Memory B cell (primary cell): Measurements from ENCODE around the gene HMGXB4.

Experiments
- ATAC-seq: fragments of 150-1000 bp; cut with Tn5 transposase; 2 replicates; pipeline ENCODE4 v1.10.0; 2021; ENCODE audit warnings: low read depth, mild to moderate bottlenecking, moderate library complexity
- DNase-seq, 2 donors: peaks; one replicate each; pipeline ENCODE4 v3.0.0; 2022; ENCODE audit warnings: low spot score in 2 of 2
- H3K27ac Mint-ChIP-seq: one replicate; pipeline ENCODE4 v1.8.0; 2022; ENCODE audit warnings: mild to moderate bottlenecking, moderate library complexity, mixed read lengths
- H3K27me3 Mint-ChIP-seq: one replicate; pipeline ENCODE4 v1.8.0; 2022; ENCODE audit warnings: mixed read lengths
- H3K36me3 Mint-ChIP-seq: one replicate; pipeline ENCODE4 v1.8.0; 2022; ENCODE audit warnings: mild to moderate bottlenecking, mixed read lengths
- H3K4me1 Mint-ChIP-seq: one replicate; pipeline ENCODE4 v1.8.0; 2022; ENCODE audit warnings: mixed read lengths
- H3K4me3 Mint-ChIP-seq: one replicate; pipeline ENCODE4 v1.8.0; 2022; ENCODE audit warnings: mild to moderate bottlenecking, moderate library complexity, mixed read lengths
- H3K9me3 Mint-ChIP-seq: one replicate; pipeline ENCODE4 v1.8.0; 2022; ENCODE audit warnings: mixed read lengths

Gene HMGXB4

DNA sequence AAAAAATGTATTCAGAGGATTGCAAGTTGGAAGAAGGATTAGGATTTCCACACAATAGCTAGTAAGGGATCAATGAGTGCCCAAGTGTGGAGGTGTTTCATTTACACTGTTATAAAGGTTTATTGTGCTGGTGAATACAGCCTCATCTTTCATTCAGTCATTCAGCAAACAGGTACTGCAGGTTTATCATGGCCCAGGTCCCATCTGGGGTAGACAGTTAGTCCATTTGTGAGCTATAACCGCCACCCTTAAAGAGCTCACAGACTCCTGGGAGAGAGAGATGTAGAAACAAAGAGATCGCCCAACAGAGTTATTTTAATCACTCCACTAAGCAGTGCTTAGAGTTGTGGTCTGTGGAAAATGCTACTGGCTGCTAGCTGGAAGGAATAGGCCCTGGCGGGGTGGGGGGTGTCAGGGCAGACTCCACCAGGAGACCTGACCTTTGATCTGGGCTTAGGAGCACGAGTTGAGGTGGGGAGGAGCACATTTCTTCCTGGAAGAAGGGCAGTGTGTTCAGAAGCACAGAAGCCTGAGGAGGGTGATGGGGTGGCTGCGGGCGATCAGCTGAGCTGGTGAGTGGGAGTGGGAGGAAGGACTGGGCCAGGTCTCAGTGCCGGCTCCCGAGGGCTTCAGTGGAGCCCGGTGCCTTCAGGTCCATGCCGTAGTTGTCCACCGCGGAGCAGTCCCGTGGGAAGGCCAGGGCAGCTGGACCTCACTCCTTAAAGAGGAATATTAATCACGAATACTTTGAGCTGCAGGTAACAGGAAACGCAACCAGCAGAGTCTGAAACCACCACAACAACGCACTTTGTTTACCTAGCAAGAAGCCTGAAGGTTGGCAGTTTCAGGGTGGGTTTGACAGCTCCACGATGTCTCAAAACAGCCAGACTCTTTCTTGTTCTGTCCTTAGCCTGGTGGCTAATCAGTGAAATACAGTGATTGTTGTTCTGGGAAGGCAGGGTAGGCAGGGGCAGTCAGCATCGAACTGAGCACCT, 53.6 kb downstream of the HMGXB4 start:
- Mint-ChIP-seq H3K27me3 (no peaks in the 10 kb centered on the region), H3K27ac (peak overlapping the region; percentile 32), H3K4me1 (peaks cover 57% of the 10 kb centered on the region), H3K9me3 (no peaks in the 10 kb centered on the region), H3K36me3 (peaks cover 4% of the 10 kb centered on the region), H3K4me3 (peak overlapping the region; percentile 33)
- peak; percentile 28 for ATAC-seq
- DNase-seq, result no peak

DNA sequence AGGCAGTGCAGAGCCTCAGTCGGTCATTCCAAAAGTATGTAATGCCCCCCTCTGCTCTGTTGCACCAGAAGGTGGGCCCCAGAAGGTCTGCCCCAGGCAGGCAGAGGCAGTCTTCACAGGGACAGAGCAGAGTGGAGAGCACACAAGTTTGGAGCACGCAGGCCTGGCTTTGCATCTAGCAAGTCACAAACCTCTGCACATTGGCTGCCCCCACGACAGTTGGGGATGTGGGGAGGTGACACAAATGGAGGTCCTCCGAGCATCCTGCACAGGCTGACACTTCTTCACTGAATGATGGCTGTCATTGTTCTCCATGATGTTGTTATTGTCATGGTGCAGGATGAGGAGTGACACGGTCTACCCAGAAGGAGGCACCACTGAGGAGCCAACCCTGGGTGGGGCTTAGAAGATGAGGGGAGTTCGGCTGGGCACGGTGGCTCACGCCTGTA, 54.3 kb downstream of the HMGXB4 start:
- Mint-ChIP-seq H3K4me3 (no peak overlapping the region), H3K4me1 (peaks cover 51% of the 10 kb centered on the region), H3K9me3 (no peaks in the 10 kb centered on the region), H3K36me3 (peaks cover 4% of the 10 kb centered on the region), H3K27ac (peak overlapping the region; percentile 32), H3K27me3 (no peaks in the 10 kb centered on the region)
- ATAC-seq (no peak), DNase-seq (no peak)

DNA sequence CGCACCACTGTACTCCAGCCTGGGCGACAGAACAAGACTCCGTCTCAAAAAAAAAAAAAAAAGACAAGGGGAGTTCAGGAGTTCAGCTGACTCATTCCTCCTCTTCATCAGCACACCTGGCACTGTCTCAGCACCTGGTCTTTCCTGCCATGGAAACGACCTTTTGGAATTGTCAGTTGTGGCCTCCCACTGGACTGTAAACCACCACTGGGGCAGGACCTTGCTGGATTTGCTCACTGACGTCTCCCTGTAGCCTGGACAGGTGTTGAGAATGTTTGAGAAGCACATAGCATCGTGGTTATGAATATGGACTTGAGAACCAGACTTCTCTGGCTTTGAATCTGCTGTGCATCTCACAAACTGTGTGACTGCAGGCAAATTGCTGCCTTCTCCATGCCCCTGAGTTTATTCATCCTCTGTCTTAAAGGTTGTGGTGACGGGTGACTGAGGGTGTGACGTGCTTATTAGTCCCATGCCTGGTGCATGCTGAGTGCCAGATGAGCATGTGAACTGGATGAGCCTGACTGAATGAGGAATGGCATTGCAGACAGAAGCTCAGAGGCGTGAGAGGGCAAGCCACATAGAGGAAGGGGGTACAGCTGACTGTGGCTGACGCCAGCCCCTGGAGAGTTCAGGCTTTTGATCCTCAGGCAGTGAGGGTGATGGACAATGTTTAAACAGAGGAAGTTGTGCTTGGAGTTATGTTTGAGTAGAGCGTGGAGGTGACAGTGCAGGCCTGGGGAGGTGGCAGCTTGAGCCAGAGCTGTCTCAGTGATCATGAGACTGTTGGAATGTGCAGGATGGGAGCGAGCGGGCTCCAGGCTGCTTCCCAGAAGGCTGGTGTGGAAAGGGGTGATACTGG, 55.1 kb downstream of the HMGXB4 start:
- no peak overlapping the region for H3K4me3 Mint-ChIP-seq
- ATAC-seq, result no peak
- H3K27me3 Mint-ChIP-seq, result no peaks in the 10 kb centered on the region
- DNase-seq, result no peak
- peaks cover 45% of the 10 kb centered on the region for H3K4me1 Mint-ChIP-seq
- peaks cover 4% of the 10 kb centered on the region for H3K36me3 Mint-ChIP-seq
- H3K27ac Mint-ChIP-seq, result peak overlapping the region; percentile 2
- no peaks in the 10 kb centered on the region for H3K9me3 Mint-ChIP-seq

DNA sequence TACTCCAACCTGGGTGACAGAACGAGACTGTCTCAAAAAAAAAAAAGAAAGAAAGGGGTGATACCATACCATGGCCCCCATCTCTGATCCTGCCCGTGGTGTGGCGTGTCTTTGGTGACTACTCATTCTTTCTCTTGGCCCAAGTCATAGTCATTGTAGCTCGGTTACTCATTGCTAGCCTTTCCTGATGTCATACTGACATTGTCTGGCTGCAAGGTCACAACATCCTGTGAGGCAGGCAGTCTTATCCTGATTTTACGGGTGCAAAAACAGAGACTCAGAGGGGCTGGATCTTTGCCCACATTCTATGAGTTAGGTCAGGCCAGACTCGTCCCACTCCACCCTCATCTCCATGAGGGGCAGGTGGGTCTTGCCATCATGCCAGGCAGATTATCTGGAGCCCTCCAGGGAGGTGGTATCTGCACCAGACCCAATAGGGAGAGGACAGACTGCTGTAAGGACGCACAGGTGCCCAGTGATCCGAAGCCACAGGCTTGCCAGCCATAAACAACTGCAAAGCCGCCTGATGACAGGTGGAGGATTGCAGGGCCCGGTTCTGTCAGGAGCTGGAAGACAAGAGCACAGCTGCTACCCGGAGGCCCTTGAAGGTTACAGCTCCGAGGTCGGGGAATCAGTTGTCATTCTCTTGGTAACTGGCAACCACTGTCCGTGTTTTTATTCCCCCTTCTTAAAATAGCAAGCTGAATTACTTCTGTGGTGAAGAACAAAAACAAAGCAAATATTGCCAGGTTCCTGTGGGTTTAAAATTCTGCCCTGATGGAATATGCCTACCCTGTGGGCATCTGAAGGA, 56.2 kb downstream of the HMGXB4 start:
- Mint-ChIP-seq H3K36me3 (peaks cover 9% of the 10 kb centered on the region), H3K27me3 (no peaks in the 10 kb centered on the region), H3K27ac (no peak overlapping the region), H3K4me3 (no peak overlapping the region), H3K9me3 (no peaks in the 10 kb centered on the region), H3K4me1 (peaks cover 39% of the 10 kb centered on the region)
- DNase-seq (no peak), ATAC-seq (no peak)

DNA sequence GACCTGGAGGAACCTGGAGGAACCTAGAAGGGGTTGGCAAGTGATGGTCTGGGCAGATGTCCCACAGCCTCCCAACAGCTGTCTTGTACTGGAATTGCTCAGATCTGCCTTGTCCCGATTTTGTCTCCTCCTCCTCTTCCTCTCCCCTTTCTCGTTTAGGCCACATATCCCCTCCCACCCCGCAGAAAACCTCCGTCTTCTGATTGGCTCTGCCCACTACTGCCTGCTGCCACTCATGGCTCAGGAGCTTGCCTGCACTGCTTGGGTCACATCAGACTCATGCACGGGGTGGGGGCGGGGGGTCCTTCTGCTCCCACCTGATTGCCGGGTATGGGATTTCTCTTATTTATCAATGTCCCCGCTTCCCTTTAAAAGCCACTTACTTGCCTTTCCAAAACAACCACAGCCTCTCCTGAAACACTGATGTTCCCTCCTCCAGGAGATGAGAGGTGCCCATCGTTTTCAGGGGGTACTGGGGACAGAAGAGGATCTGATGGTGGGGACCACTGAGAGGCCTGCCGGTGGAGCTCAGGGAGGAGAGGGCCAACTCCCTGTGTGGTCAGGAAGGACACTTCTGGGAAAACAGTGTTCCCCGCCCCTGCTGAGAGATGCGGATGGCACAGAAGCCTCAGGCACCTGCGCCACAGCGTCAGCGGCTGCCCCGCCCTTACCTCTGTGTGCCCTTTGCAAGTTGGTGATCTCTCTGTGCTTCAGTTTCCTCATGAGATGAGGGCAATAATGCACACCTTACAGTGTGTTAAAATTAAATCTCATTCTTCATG, 57.1 kb downstream of the HMGXB4 start:
- DNase-seq, result no peak
- Mint-ChIP-seq H3K9me3 (no peaks in the 10 kb centered on the region), H3K27ac (no peak overlapping the region), H3K27me3 (no peaks in the 10 kb centered on the region), H3K36me3 (peaks cover 9% of the 10 kb centered on the region), H3K4me3 (no peak overlapping the region), H3K4me1 (peaks cover 32% of the 10 kb centered on the region)
- no peak for ATAC-seq

DNA sequence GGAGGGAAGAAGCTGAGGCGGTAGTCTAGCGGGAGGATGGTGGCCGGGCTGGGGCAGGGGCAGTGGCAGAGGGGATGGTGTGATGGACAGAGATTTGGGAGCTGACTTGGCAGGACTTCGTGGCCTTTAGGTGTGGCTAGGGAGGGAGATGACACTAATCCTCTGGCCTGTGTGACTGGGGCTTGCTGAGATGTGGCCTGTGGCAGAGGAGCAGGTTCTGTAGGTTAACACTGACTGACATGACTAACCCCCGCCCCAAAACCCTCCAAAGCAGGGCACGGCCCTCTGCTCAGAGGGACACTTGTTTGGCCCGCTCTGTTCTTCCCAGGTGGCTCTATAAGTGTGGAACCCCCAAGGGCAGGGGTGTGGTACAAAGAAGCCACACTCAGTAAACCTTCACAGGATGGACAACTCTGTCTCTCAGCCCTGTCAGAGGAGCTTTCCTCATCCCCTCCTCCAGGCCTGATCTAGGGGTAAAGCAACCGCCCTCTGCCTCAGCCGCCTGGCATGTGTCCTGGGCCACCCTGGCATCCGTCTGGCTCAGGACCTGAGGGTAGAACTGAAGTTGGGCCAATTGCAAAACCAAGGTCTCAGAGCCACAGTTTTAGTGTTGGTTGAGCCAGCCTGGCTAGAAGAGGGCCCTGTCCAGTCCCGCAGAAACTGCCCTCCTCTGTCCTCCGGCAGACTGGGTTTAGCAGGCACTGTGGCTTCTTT, 58.0 kb downstream of the HMGXB4 start:
- Mint-ChIP-seq H3K9me3 (no peaks in the 10 kb centered on the region), H3K27me3 (no peaks in the 10 kb centered on the region), H3K4me1 (peaks cover 26% of the 10 kb centered on the region), H3K27ac (no peak overlapping the region), H3K4me3 (no peak overlapping the region), H3K36me3 (peaks cover 9% of the 10 kb centered on the region)
- DNase-seq (no peak), ATAC-seq (no peak)

DNA sequence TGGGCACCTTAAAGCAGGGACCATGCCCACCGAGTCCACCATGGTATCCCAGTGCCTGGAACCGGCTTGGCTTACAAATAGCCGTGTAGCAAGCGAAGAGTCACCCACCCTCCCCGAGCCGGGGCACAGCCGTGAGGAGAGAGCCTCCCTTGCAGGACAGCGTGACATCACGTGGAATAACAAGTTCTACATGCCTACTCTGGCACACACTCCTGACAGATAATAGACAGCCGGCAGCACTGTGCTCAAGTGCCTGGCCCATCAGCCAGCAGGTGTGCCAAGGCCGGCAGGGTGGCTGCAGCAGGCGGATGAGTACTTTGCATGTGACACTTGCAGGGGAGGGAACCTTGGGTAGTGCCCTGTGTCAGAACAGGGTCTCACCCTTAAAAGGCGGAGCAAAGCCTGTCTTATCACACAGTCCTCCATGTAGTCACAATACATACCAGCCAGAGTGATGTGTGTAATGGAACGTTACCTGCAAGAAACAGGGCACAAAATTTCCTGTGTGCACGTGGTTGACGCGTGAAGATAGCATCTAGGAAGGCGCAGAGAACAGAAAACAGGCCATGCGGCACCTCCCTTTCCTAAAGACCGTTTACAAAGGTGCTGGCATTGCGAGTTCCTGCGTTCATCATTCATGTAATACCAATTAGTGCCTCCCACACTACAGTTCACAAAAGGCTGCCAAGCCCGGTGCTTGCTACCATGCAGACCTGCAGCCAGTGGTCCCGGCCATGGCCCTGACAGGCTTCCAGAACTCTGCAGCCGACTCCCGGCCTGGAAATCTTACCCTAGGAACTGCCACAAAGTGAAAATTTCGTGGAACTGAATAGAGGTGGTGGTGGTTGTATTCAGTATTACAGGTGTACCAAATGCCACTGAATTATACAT, 58.8 kb downstream of the HMGXB4 start:
- DNase-seq (no peak), ATAC-seq (peak; percentile 50)
- peaks cover 18% of the 10 kb centered on the region for H3K4me1 Mint-ChIP-seq
- no peak overlapping the region for H3K4me3 Mint-ChIP-seq
- H3K9me3 Mint-ChIP-seq, result no peaks in the 10 kb centered on the region
- H3K36me3 Mint-ChIP-seq, result peaks cover 11% of the 10 kb centered on the region
- no peaks in the 10 kb centered on the region for H3K27me3 Mint-ChIP-seq
- H3K27ac Mint-ChIP-seq, result no peak overlapping the region

DNA sequence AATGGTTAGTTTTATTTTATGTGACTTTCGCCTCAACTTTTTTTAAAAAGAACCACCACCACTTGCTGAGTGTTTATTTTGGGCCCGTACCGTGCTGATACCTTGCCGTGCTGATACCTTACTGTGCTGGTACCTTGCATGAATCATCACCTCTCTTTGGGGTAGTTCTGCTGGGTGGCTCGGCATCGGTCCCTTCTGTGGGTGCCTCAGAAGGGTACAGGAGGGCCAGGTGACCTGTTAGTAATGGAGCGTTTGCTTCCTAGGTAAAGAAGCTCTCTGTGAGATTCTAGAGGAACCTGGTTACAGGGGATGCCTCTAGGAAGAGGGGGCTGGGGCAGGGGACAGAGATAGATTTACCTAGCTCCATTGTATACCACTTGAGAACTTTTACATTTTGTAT, 59.5 kb downstream of the HMGXB4 start:
- ATAC-seq, result no peak
- DNase-seq, result no peak
- Mint-ChIP-seq H3K4me3 (no peak overlapping the region), H3K27me3 (no peaks in the 10 kb centered on the region), H3K9me3 (no peaks in the 10 kb centered on the region), H3K27ac (no peak overlapping the region), H3K4me1 (peaks cover 14% of the 10 kb centered on the region), H3K36me3 (peaks cover 12% of the 10 kb centered on the region)

DNA sequence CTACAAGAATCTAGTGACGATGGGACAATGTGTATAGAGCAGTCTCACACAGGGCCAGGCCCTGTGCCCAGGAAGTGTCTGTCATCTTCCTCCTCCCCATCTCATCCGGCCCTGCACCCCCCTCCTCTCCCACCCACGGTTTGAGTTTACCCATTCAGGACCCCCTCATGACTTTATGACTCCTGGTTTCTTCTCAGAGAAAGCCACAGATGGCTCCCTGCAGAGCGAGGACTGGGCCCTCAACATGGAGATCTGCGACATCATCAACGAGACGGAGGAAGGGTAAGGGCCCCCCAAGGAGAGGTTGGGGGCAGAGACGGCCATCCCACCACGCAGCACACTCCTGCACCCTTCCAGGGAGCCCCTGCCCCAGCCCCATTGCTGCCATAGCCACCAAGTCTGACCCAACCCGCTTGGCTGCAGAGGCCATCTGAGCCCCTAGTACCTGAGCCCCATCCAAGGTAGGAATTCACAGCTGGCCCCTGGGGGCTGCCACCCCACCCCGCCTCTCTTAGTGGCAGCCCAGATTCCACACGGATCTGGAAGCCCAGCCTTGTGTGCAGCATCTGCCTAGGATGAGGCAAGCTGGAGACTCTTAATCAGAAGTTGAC, 60.5 kb downstream of the HMGXB4 start:
- Mint-ChIP-seq H3K27me3 (no peaks in the 10 kb centered on the region), H3K4me3 (no peak overlapping the region), H3K4me1 (peaks cover 8% of the 10 kb centered on the region), H3K27ac (no peak overlapping the region), H3K9me3 (no peaks in the 10 kb centered on the region), H3K36me3 (peaks cover 17% of the 10 kb centered on the region)
- ATAC-seq, result no peak
- no peak for DNase-seq

DNA sequence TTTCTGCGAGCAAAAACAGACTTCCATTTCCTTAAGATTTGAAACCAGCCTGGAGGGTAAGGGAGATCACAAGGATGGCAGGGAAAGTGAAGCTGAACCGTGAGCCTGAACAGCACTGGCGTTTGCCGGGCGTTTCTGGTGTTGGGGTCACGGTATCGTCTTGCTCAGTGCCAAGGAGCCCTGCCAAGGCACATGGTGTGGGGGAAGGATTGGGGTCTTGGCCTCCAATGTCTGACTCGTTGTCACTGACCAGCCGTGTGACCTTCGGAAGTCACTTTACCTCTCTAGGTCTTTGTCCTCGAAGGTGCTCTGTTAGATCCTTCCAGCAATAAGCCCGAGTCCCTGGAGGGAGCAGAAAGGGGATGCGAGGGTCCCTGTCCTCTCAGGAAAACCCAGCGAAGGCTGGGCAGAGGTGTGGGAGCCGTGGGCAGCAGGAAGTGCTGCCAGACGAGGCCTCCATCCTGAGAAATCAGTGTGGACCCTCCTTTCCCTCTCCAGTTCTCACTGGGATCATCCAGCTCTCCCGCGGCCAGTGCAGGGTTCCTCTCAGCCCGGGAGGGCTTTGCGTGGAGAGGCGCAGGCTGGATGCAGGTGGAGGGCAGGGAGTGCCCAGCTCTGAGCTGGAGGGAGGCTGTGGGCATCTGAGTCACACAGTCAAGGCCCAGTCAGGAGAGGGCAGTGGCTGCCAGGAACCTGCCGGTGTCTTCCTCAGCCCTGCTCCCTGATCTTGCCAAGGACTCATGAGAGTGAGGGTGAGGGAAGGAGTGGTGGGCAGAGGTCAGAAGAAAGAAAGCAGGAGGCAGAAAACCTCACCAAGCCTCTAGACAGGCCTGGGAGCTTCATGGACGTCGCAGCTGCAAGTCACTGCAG, 61.3 kb downstream of the HMGXB4 start:
- Mint-ChIP-seq H3K4me3 (no peak overlapping the region), H3K27ac (no peak overlapping the region), H3K9me3 (no peaks in the 10 kb centered on the region), H3K27me3 (no peaks in the 10 kb centered on the region), H3K4me1 (peaks cover 7% of the 10 kb centered on the region), H3K36me3 (peaks cover 23% of the 10 kb centered on the region)
- no peak for DNase-seq
- no peak for ATAC-seq
